ENCODE measurements around the gene FKBP5. TPM values are rescaled to one million over a fixed set of nuclear protein-coding genes. Genes with fewer than 3 reads are reported as not detected.
"Not testable (repeated sequence)": the region's sequence is repeated elsewhere in the genome, so short reads cannot be mapped to it uniquely, and the experiment has no call there.

Gene FKBP5
- polyA plus RNA-seq, 2 of the 4 experiments (the other 2 are of a cell fraction), result 8.4 to 11.7 TPM

GRCh38 chr6:35673755-35674154 lies 15.0 kb downstream of the FKBP5 start:
- Histone ChIP-seq H3K4me3 (no peak overlapping the region), H3K9me3 (no peaks in the 10 kb centered on the region), H3K4me2 (no peak overlapping the region), H3K27ac (no peak overlapping the region), H3K4me1 (peaks cover 9% of the 10 kb centered on the region; the same call in 1 of the 3 replicates)
- ChIA-PET CTCF (no interaction called here), POLR2A (no interaction called here)
- 86% methylated on average over 1 of the region's 1 CpG for WGBS (ENCODE audit: missing lambda C conversion rate)
- TF ChIP-seq SMC3 (IDR thresholded peaks at IDR 0.05) (no peak), ZFP36 (IDR thresholded peaks at IDR 0.05; ENCODE audit: borderline replicate concordance, partially characterized antibody) (no peak), RNF2 (IDR thresholded peaks at IDR 0.05; ENCODE audit: borderline replicate concordance, low read depth) (no peak), CBX2 (IDR thresholded peaks at IDR 0.05; ENCODE audit: borderline replicate concordance, low read depth) (no peak), REST (IDR thresholded peaks at IDR 0.05) (no peak), SREBF2 (IDR thresholded peaks at IDR 0.05) (no peak), PHF8 (IDR thresholded peaks at IDR 0.05; ENCODE audit: borderline replicate concordance, low read depth) (no peak), CBX8 (IDR thresholded peaks at IDR 0.05) (no peak), HMGXB4 (CRISPR knock-in tag; IDR thresholded peaks at IDR 0.05; ENCODE audit: borderline replicate concordance) (no peak), BHLHE40 (IDR thresholded peaks at IDR 0.05; ENCODE audit: low read depth, low read length) (no peak), ZC3H11A (IDR thresholded peaks at IDR 0.05) (no peak), POLR2AphosphoS2 (conservative IDR thresholded peaks at IDR 0.05; ENCODE audit: low read length) (no peak), NFE2L2 (conservative IDR thresholded peaks at IDR 0.05; ENCODE audit: low read length) (no peak)
- ATAC-seq (no peak), DNase-seq (ENCODE audit: low read depth in 1 of 2, low spot score in 1 of 2) (no peak), FAIRE-seq (no peak)

- 98% methylated on average over 2 of the region's 2 CpGs for WGBS (ENCODE audit: missing lambda C conversion rate)
- H3K4me3 ChIP-seq; CTCF ChIA-PET; H3K27ac ChIP-seq; H3K9me3 ChIP-seq; FAIRE-seq; POLR2A ChIA-PET; DNase-seq (ENCODE audit: low read depth in 1 of 2, low spot score in 1 of 2); H3K4me2 ChIP-seq; ATAC-seq: not testable (repeated sequence)
- H3K4me1 ChIP-seq, result peaks cover 14% of the 10 kb centered on the region; the same call in 1 of the 3 replicates
Observed at GRCh38 chr6:35673284-35673666, 15.4 kb downstream of the FKBP5 start.

GRCh38 chr6:35670453-35670852 lies 18.3 kb downstream of the FKBP5 start:
- 93% methylated on average over 9 of the region's 9 CpGs for WGBS (ENCODE audit: missing lambda C conversion rate)
- ATAC-seq; H3K27ac ChIP-seq; DNase-seq (ENCODE audit: low read depth in 1 of 2, low spot score in 1 of 2); H3K4me2 ChIP-seq; FAIRE-seq; H3K4me3 ChIP-seq; H3K9me3 ChIP-seq; POLR2A ChIA-PET: not testable (repeated sequence)
- peaks cover 14% of the 10 kb centered on the region; the same call in 1 of the 3 replicates for H3K4me1 ChIP-seq
- CTCF ChIA-PET, result interaction anchor here (1.7 to 2.1 kb wide), 2 partner anchors 12 to 66 kb away, joined by 4 to 9 read pairs; partner anchors contain the start of gene ARMC12

GRCh38 chr6:35669451-35670045 lies 19.2 kb downstream of the FKBP5 start:
- H3K4me1 ChIP-seq, result peaks cover 14% of the 10 kb centered on the region; the same call in 1 of the 3 replicates
- no peak for DNase-seq (ENCODE audit: low read depth in 1 of 2, low spot score in 1 of 2)
- H3K4me3 ChIP-seq, result no peak overlapping the region
- FAIRE-seq, result no peak
- 34% methylated on average over 1 of the region's 1 CpG for WGBS (ENCODE audit: missing lambda C conversion rate)
- no peak for ATAC-seq
- peak overlapping the region; percentile 74 for H3K4me2 ChIP-seq
- no peak overlapping the region; a peak in 1 of 6 replicates for H3K27ac ChIP-seq
- ChIA-PET POLR2A (no interaction called here), CTCF (interaction anchor here (1.3 to 2.1 kb wide), 3 partner anchors 11 to 67 kb away, joined by 3 to 9 read pairs (median 4); partner anchors contain the start of gene ARMC12)
- TF ChIP-seq HOXA7 (CRISPR knock-in tag; IDR thresholded peaks at IDR 0.05) (no peak), RNF2 (IDR thresholded peaks at IDR 0.05; ENCODE audit: borderline replicate concordance, low read depth) (no peak), SMC3 (IDR thresholded peaks at IDR 0.05) (no peak), BCL3 (IDR thresholded peaks at IDR 0.05) (no peak), ZFP36 (IDR thresholded peaks at IDR 0.05; ENCODE audit: borderline replicate concordance, partially characterized antibody) (no peak), MYC (IDR thresholded peaks at IDR 0.05; ENCODE audit: borderline replicate concordance, low read length) (no peak), POLR2AphosphoS2 (conservative IDR thresholded peaks at IDR 0.05; ENCODE audit: low read length) (no peak), HMGXB4 (CRISPR knock-in tag; IDR thresholded peaks at IDR 0.05; ENCODE audit: borderline replicate concordance) (no peak), USF2 (IDR thresholded peaks at IDR 0.05) (no peak)
- no peaks in the 10 kb centered on the region for H3K9me3 ChIP-seq
